H9 (cell line): ENCODE results near the gene PRPS2. TPM values are rescaled to one million over a fixed set of nuclear protein-coding genes. Genes with fewer than 3 reads are reported as not detected.

Experiments
- DNase-seq: peaks from one replicate; pipeline ENCODE4 v3.0.0-alpha.2; 2017
- H2AFZ ChIP-seq: one replicate; pipeline ENCODE4 v1.6.1; 2013; ENCODE audit warnings: mild to moderate bottlenecking, low read length, control low read depth, moderate library complexity
- H2AK5ac ChIP-seq: 2 replicates; pipeline ENCODE4 v1.6.1; 2013; ENCODE audit warnings: low read length, control low read depth, mixed read lengths; ENCODE audit not compliant: insufficient read length
- H2BK120ac ChIP-seq: one replicate; pipeline ENCODE4 v1.6.1; 2013; ENCODE audit warnings: low read depth, mild to moderate bottlenecking, low read length, control low read depth, inconsistent platforms; ENCODE audit not compliant: poor library complexity, severe bottlenecking
- H2BK12ac ChIP-seq: 2 replicates; pipeline ENCODE4 v1.6.1; 2013; ENCODE audit warnings: low read length, control low read depth, mixed read lengths, low read depth; ENCODE audit not compliant: insufficient read length
- H2BK15ac ChIP-seq: 2 replicates; pipeline ENCODE4 v1.6.1; 2013; ENCODE audit warnings: low read depth, low read length, control low read depth
- H2BK20ac ChIP-seq: one replicate; pipeline ENCODE4 v1.6.1; 2013; ENCODE audit warnings: low read depth, mild to moderate bottlenecking, low read length, control low read depth, inconsistent platforms; ENCODE audit not compliant: poor library complexity, severe bottlenecking
- H2BK5ac ChIP-seq: 2 replicates; pipeline ENCODE4 v1.6.1; 2013; ENCODE audit warnings: low read length, control low read depth, mixed read lengths; ENCODE audit not compliant: insufficient read length
- H3K14ac ChIP-seq: 2 replicates; pipeline ENCODE4 v1.6.1; 2013; ENCODE audit warnings: low read length, control low read depth; ENCODE audit not compliant: insufficient read depth
- H3K18ac ChIP-seq: 2 replicates; pipeline ENCODE4 v1.6.1; 2013; ENCODE audit warnings: low read depth, mild to moderate bottlenecking, mixed read lengths, low read length, control low read depth; ENCODE audit not compliant: insufficient read length
- H3K23ac ChIP-seq: 2 replicates; pipeline ENCODE4 v1.6.1; 2013; ENCODE audit warnings: low read length, control low read depth, mixed read lengths, low read depth; ENCODE audit not compliant: insufficient read length
- H3K23me2 ChIP-seq: 2 replicates; pipeline ENCODE4 v1.6.1; 2013; ENCODE audit warnings: low read depth, mild to moderate bottlenecking, mixed read lengths, low read length, control low read depth; ENCODE audit not compliant: insufficient read length, poor library complexity, severe bottlenecking
- H3K27ac ChIP-seq: 2 replicates; pipeline ENCODE4 v1.5.1; 2013; ENCODE audit warnings: low read length, control low read depth, mixed read lengths, low read depth; ENCODE audit not compliant: insufficient read length
- H3K27me3 ChIP-seq: 2 replicates; pipeline ENCODE4 v1.6.1; 2013; ENCODE audit warnings: low read length, control low read depth, inconsistent platforms; ENCODE audit not compliant: insufficient read depth
- H3K4ac ChIP-seq: 2 replicates; pipeline ENCODE4 v1.6.1; 2013; ENCODE audit warnings: low read depth, mild to moderate bottlenecking, control low read depth, inconsistent platforms, low read length, moderate library complexity
- H3K4me1 ChIP-seq: 2 replicates; pipeline ENCODE4 v1.6.1; 2013; ENCODE audit warnings: low read length, control low read depth, inconsistent platforms; ENCODE audit not compliant: insufficient read depth
- H3K4me2 ChIP-seq: 2 replicates; pipeline ENCODE4 v1.6.1; 2013; ENCODE audit warnings: low read length, control low read depth, mixed read lengths; ENCODE audit not compliant: insufficient read length, insufficient read depth
- H3K56ac ChIP-seq: 2 replicates; pipeline ENCODE4 v1.6.1; 2013; ENCODE audit warnings: low read depth, mild to moderate bottlenecking, mixed read lengths, low read length, control low read depth; ENCODE audit not compliant: insufficient read length
- H3K79me1 ChIP-seq: 2 replicates; pipeline ENCODE4 v1.6.1; 2013; ENCODE audit warnings: low read depth, mild to moderate bottlenecking, moderate library complexity, low read length, control low read depth, inconsistent platforms; ENCODE audit not compliant: insufficient read depth, poor library complexity, severe bottlenecking
- H3K79me2 ChIP-seq: 2 replicates; pipeline ENCODE4 v1.6.1; 2013; ENCODE audit warnings: low read length, control low read depth, inconsistent platforms; ENCODE audit not compliant: insufficient read depth
- H3K9ac ChIP-seq: 2 replicates; pipeline ENCODE4 v1.6.1; 2013; ENCODE audit warnings: low read length, control low read depth, mixed read lengths; ENCODE audit not compliant: insufficient read length; ENCODE audit errors: extremely low read depth
- H3K9me3 ChIP-seq: one replicate; pipeline ENCODE4 v1.6.1; 2013; ENCODE audit warnings: low read depth, low read length, inconsistent platforms; ENCODE audit not compliant: control insufficient read depth
- H3T11ph ChIP-seq: one replicate; pipeline ENCODE4 v1.6.1; 2013; ENCODE audit warnings: mild to moderate bottlenecking, low read length, control low read depth, inconsistent platforms
- H4K20me1 ChIP-seq: one replicate; pipeline ENCODE4 v1.6.1; 2013; ENCODE audit not compliant: control insufficient read depth, insufficient read length, insufficient read depth
- H4K5ac ChIP-seq: 2 replicates; pipeline ENCODE4 v1.6.1; 2013; ENCODE audit warnings: low read depth, mild to moderate bottlenecking, mixed read lengths, low read length, control low read depth; ENCODE audit not compliant: insufficient read length
- H4K8ac ChIP-seq: replicated peaks from 2 replicates; pipeline ENCODE4 v1.6.1; 2013; ENCODE audit warnings: low read length, control low read depth, mixed read lengths, low read depth; ENCODE audit not compliant: insufficient read length
- H4K91ac ChIP-seq: 2 replicates; pipeline ENCODE4 v1.6.1; 2013; ENCODE audit warnings: low read depth, mild to moderate bottlenecking, moderate library complexity, mixed read lengths, low read length, control low read depth; ENCODE audit not compliant: insufficient read length
- H3K27ac Mint-ChIP-seq, 3 experiments: 2 replicates in 2 of 3; 3 replicates in 1 of 3; pipeline ENCODE4 v1.8.0; 2020 to 2021; ENCODE audit warnings: mixed read lengths in 3 of 3, mild to moderate bottlenecking in 1 of 3, moderate library complexity in 1 of 3
- H3K27me3 Mint-ChIP-seq: 2 replicates; pipeline ENCODE4 v1.8.0; 2021; ENCODE audit warnings: low read depth, mild to moderate bottlenecking, moderate library complexity, mixed read lengths
- H3K36me3 Mint-ChIP-seq, 3 experiments: 2 replicates in 2 of 3; 3 replicates in 1 of 3; pipeline ENCODE4 v1.8.0; 2020 to 2021; ENCODE audit warnings: low read depth in 3 of 3, mixed read lengths in 3 of 3; ENCODE audit not compliant: insufficient read depth in 1 of 3
- H3K4me1 Mint-ChIP-seq, 2 experiments: 2 replicates each; pipeline ENCODE4 v1.8.0; 2020; ENCODE audit warnings: mixed read lengths in 2 of 2
- H3K4me3 Mint-ChIP-seq, 2 experiments: 2 replicates in 1 of 2; 3 replicates in 1 of 2; pipeline ENCODE4 v1.8.0; 2020 to 2021; ENCODE audit warnings: mild to moderate bottlenecking in 2 of 2, mixed read lengths in 2 of 2, moderate library complexity in 1 of 2
- H3K9me3 Mint-ChIP-seq, 2 experiments: 2 replicates in 1 of 2; 3 replicates in 1 of 2; pipeline ENCODE4 v1.8.0; 2020; ENCODE audit warnings: mild to moderate bottlenecking in 2 of 2, mixed read lengths in 2 of 2, moderate library complexity in 1 of 2
- WGBS: extraction: QIAGEN DNeasy Blood & Tissue Kit; methylation state at CpG from one replicate; pipeline ENCODE4 v1.1.7; 2013; ENCODE audit warnings: missing lambda C conversion rate, low lambda C conversion rate, mixed read lengths; ENCODE audit not compliant: insufficient read length; ENCODE audit errors: extremely low coverage; 5-methylcytosine and 5-hydroxymethylcytosine counted together
- total RNA-seq: library from RNA; stranded (reverse); gene quantifications from 2 replicates; pipeline ENCODE4 v1.2.1, GENCODE V29; 2021
- TF ChIP-seq, protein P1 (sequence below): fragments of 200-600 bp; sonication (generic); conservative IDR thresholded peaks from 3 replicates; pipeline ENCODE4 v1.8.0; 2021; ENCODE audit warnings: antibody characterized with exemption, mild to moderate bottlenecking

The PRPS2 gene
- total RNA-seq, 1 experiment from 2014 or later: 28.0 TPM

GRCh38 chrX:12779534-12779933 is 11.7 kb upstream of the PRPS2 start:
- WGBS: no CpG with 5 or more reads among the region's 4 CpGs
- Mint-ChIP-seq H3K36me3 (peaks cover 0 to 2% (median 0%) of the 10 kb centered on the region in 3 experiments; a peak in 3 of 7 replicates), H3K27ac (no peak overlapping the region), H3K9me3 (peaks cover 41 to 45% of the 10 kb centered on the region in 2 experiments), H3K4me1 (no peaks in the 10 kb centered on the region; a peak in 1 of 4 replicates), H3K4me3 (no peak overlapping the region), H3K27me3 (peaks cover 4% of the 10 kb centered on the region)
- no peak overlapping the region for H2BK120ac ChIP-seq
- H2BK20ac ChIP-seq: no peak overlapping the region
- no peak overlapping the region for H3K56ac ChIP-seq
- H4K91ac ChIP-seq: no peak overlapping the region
- H4K20me1 ChIP-seq: no peaks in the 10 kb centered on the region
- H2BK15ac ChIP-seq: no peak overlapping the region
- H3K4ac ChIP-seq: no peak overlapping the region
- H3K23me2 ChIP-seq: no peaks in the 10 kb centered on the region
- H2AK5ac ChIP-seq: no peak overlapping the region
- H3K9me3 ChIP-seq: peaks cover 10% of the 10 kb centered on the region
- no peak overlapping the region for H2AFZ ChIP-seq
- no peak overlapping the region for H3K4me2 ChIP-seq
- H2BK5ac ChIP-seq: no peak overlapping the region
- DNase-seq: no peak
- TF ChIP-seq, protein P1, sequence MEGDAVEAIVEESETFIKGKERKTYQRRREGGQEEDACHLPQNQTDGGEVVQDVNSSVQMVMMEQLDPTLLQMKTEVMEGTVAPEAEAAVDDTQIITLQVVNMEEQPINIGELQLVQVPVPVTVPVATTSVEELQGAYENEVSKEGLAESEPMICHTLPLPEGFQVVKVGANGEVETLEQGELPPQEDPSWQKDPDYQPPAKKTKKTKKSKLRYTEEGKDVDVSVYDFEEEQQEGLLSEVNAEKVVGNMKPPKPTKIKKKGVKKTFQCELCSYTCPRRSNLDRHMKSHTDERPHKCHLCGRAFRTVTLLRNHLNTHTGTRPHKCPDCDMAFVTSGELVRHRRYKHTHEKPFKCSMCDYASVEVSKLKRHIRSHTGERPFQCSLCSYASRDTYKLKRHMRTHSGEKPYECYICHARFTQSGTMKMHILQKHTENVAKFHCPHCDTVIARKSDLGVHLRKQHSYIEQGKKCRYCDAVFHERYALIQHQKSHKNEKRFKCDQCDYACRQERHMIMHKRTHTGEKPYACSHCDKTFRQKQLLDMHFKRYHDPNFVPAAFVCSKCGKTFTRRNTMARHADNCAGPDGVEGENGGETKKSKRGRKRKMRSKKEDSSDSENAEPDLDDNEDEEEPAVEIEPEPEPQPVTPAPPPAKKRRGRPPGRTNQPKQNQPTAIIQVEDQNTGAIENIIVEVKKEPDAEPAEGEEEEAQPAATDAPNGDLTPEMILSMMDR: no peak
- H3K14ac ChIP-seq: no peak overlapping the region
- H3T11ph ChIP-seq: no peak overlapping the region
- no peak overlapping the region for H3K9ac ChIP-seq
- no peak overlapping the region for H3K27ac ChIP-seq
- H4K5ac ChIP-seq: no peak overlapping the region
- no peaks in the 10 kb centered on the region for H3K79me2 ChIP-seq
- no peak overlapping the region for H4K8ac ChIP-seq
- H3K18ac ChIP-seq: no peak overlapping the region
- H3K79me1 ChIP-seq: no peaks in the 10 kb centered on the region
- no peaks in the 10 kb centered on the region for H3K4me1 ChIP-seq
- H2BK12ac ChIP-seq: no peak overlapping the region
- H3K23ac ChIP-seq: no peak overlapping the region
- H3K27me3 ChIP-seq: no peaks in the 10 kb centered on the region
